GM19463 (cell line): Measurements from ENCODE around the gene MMP15.
"Not testable (repeated sequence)": the region's sequence is repeated elsewhere in the genome, so short reads cannot be mapped to it uniquely, and the experiment has no call there.

Experiments
- ATAC-seq: cut with Tn5 transposase; IDR thresholded peaks from one replicate; pipeline ENCODE4 v1.9.1; 2021; ENCODE audit warnings: mild to moderate bottlenecking, moderate library complexity; ENCODE audit not compliant: unreplicated experiment

The MMP15 gene

GRCh38 chr16:58025351-58026138, at the start of gene MMP15:
MMP15 (plus strand) TSS chr16:58025754; CDS start chr16:58026351, 597 bp downstream.
- ATAC-seq: peak; percentile 79

GRCh38 chr16:57976331-57976796, 49.2 kb upstream of the MMP15 start:
- no peak for ATAC-seq

GRCh38 chr16:57977418-57978069, 48.0 kb upstream of the MMP15 start:
- ATAC-seq: no peak

- not testable (repeated sequence) for ATAC-seq
These were observed 47.5 kb upstream of the MMP15 start for GRCh38 chr16:57978070-57978465.

- no peak for ATAC-seq
These were observed 46.5 kb upstream of the MMP15 start for GRCh38 chr16:57979006-57979585.

GRCh38 chr16:57981636-57982035, 43.9 kb upstream of the MMP15 start:
- ATAC-seq: no peak

GRCh38 chr16:57982385-57982784, 43.2 kb upstream of the MMP15 start:
- no peak for ATAC-seq

- peak; percentile 69 for ATAC-seq
These were observed 40.9 kb upstream of the MMP15 start for GRCh38 chr16:57984443-57985203.

- no peak for ATAC-seq
These were observed 40.1 kb upstream of the MMP15 start for GRCh38 chr16:57985204-57986181.

- no peak for ATAC-seq
These were observed 39.4 kb upstream of the MMP15 start for GRCh38 chr16:57986196-57986595.

- no peak for ATAC-seq
These were observed 37.9 kb upstream of the MMP15 start for GRCh38 chr16:57987441-57988177.

GRCh38 chr16:57988929-57989328, 36.6 kb upstream of the MMP15 start:
- no peak for ATAC-seq

GRCh38 chr16:57991551-57992059, 33.9 kb upstream of the MMP15 start:
- ATAC-seq: no peak

GRCh38 chr16:57992084-57992483, 33.5 kb upstream of the MMP15 start:
- ATAC-seq: no peak

GRCh38 chr16:57993438-57993837, 32.1 kb upstream of the MMP15 start:
- no peak for ATAC-seq

- ATAC-seq: no peak
These were observed 31.7 kb upstream of the MMP15 start for GRCh38 chr16:57993897-57994296.

GRCh38 chr16:57994361-57994760, 31.2 kb upstream of the MMP15 start:
- no peak for ATAC-seq

GRCh38 chr16:57994778-57995177, 30.8 kb upstream of the MMP15 start:
- ATAC-seq: peak; percentile 56
